ENCODE data around the gene USP7. TPM values are rescaled to one million over a fixed set of nuclear protein-coding genes. Genes with fewer than 3 reads are reported as not detected.

USP7 gene
- polyA plus RNA-seq, 1 of the 3 experiments (the other 2 are of a cell fraction), result 8.6 TPM

DNA sequence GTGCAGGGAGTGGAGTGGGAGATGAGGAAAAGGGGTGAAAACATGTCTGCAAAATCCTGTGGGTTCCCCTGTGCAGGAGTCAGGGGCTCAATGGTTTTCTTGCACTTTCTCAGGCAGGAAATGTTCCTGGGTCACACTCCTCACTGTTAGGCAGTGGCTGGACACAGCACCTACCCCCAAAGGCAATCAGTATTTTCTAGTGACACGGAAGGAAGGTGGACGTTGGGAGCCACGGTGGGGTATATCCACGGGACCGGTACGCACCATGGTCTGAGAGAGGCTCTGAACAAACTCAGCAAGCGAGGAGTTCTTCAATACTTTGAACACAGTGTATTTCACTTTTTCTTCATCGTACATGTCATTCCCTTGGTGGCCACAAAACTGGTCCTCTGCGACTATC, 60.7 kb downstream of the USP7 start (continued):
- TF ChIP-seq GATA2 (CRISPR knock-in tag; IDR thresholded peaks at IDR 0.05), result no peak
- no peak for TF ChIP-seq RXRA (IDR thresholded peaks at IDR 0.05; ENCODE audit: borderline replicate concordance, low read depth)
- TF ChIP-seq MAX (IDR thresholded peaks at IDR 0.05; ENCODE audit: low read depth), result no peak
- no peak for TF ChIP-seq RFX5 (IDR thresholded peaks at IDR 0.05; ENCODE audit: low read length)
- TF ChIP-seq FOXJ3 (CRISPR knock-in tag; IDR thresholded peaks at IDR 0.05), result no peak
- TF ChIP-seq JUND (IDR thresholded peaks at IDR 0.05), result no peak
- no peak for TF ChIP-seq TAF1 (IDR thresholded peaks at IDR 0.05; ENCODE audit: borderline replicate concordance, low read depth, low read length)

DNA sequence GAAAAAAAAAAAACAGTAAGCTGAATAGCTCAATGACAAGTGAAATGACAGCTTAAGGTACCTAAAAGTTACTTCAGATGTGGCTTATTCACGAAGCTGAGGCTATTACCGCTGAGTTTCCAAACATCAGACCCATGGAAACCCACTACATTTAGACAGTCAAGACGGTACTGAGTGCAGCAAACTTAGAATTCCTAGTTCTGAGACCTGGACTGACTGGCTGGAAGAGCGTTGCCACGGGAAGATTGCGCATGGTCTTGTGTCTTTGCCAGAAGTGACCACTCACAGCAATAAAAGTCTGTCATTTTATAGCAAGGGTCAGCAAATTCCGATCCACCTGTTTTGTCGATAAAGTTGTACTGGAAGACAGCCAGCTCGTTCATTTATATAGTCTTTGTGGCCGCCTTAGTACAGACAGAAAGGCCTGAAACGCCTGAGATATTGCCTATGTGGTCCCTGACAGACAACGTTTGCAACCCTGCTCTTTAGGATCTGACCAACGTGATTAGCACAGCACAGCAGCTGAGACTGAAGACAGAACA, 62.3 kb downstream of the USP7 start:
- no peak overlapping the region for H2AFZ ChIP-seq (ENCODE audit: low read depth)
- H3K9ac ChIP-seq, result no peak overlapping the region
- no peak overlapping the region for H3K27ac ChIP-seq (ENCODE audit: low read depth in 2 of 2, low read length in 1 of 2)
- no peaks in the 10 kb centered on the region for H3K4me1 ChIP-seq (ENCODE audit: control insufficient read depth in 1 of 2, insufficient read depth in 2 of 2, low read depth in 1 of 2, low read length in 1 of 2)
- 90% methylated on average over 13 of the region's 13 CpGs for WGBS (ENCODE audit: low lambda C conversion rate)
- H3K36me3 ChIP-seq (replicated peaks in 1 of 2; ENCODE audit: control insufficient read depth in 1 of 2, insufficient read depth in 2 of 2, low read length in 1 of 2), result peaks cover 70 to 89% of the 10 kb centered on the region in 2 experiments
- H3K9me3 ChIP-seq, result no peaks in the 10 kb centered on the region
- no peaks in the 10 kb centered on the region for H3K79me2 ChIP-seq (ENCODE audit: insufficient read depth)
- no peak overlapping the region for H3K4me2 ChIP-seq
- CTCF ChIA-PET, result interaction anchor here (1.1 to 2.2 kb wide), 7 partner anchors 10 to 266 kb away, joined by 3 to 10 read pairs (median 4); no protein-coding TSS in a partner anchor
- TF ChIP-seq RXRA (IDR thresholded peaks at IDR 0.05; ENCODE audit: borderline replicate concordance, low read depth) (no peak), GABPA (IDR thresholded peaks at IDR 0.05; ENCODE audit: low read depth) (no peak), EZH2phosphoT487 (IDR thresholded peaks at IDR 0.05; ENCODE audit: borderline replicate concordance, low read depth) (no peak), POLR2AphosphoS5 (IDR thresholded peaks at IDR 0.05; ENCODE audit: low read depth, low read length) (no peak), REST (IDR thresholded peaks at IDR 0.05; ENCODE audit: low read depth, low read length) (no peak), MXI1 (IDR thresholded peaks at IDR 0.05; ENCODE audit: low read depth, low read length) (no peak), RFX5 (IDR thresholded peaks at IDR 0.05; ENCODE audit: low read length) (no peak), SIN3A (IDR thresholded peaks at IDR 0.05; ENCODE audit: borderline replicate concordance, low read depth, low read length) (no peak), FOSL2 (IDR thresholded peaks at IDR 0.05; ENCODE audit: borderline replicate concordance, low read depth) (no peak)
- peaks cover 7% of the 10 kb centered on the region for H3F3A ChIP-seq (replicated peaks; ENCODE audit: insufficient read depth)
- H3K27me3 ChIP-seq (ENCODE audit: insufficient read depth), result no peaks in the 10 kb centered on the region
- no peak overlapping the region for H3K4me3 ChIP-seq (ENCODE audit: low read depth in 2 of 2, low read length in 1 of 2)
- no peaks in the 10 kb centered on the region; the same call in 1 of the 2 replicates for H4K20me1 ChIP-seq (ENCODE audit: insufficient read depth)
- no peaks in the 10 kb centered on the region for H3K9me2 ChIP-seq
- POLR2A ChIA-PET, result no interaction called here
- DNase-seq, result no peak
